ENCODE data around the gene SLCO4A1. TPM values are rescaled to one million over a fixed set of nuclear protein-coding genes. Genes with fewer than 3 reads are reported as not detected.

SLCO4A1 gene
- total and polyA plus RNA-seq, 9 donors: 0.11 to 1.2 (median 0.45) TPM

GRCh38 chr20:62631336-62632308 is 10.7 kb upstream of the SLCO4A1 start:
- no peak overlapping the region for H3K27ac ChIP-seq (ENCODE audit: low read length)
- peaks cover 12% of the 10 kb centered on the region for H3K4me1 ChIP-seq (ENCODE audit: control insufficient read depth, insufficient read depth, low read length)
- H3K27me3 ChIP-seq (ENCODE audit: control insufficient read depth, insufficient read depth, low read length): peaks cover 55% of the 10 kb centered on the region

GRCh38 chr20:62632575-62633090 is 9.7 kb upstream of the SLCO4A1 start:
- Histone ChIP-seq H3K27ac (ENCODE audit: low read length) (no peak overlapping the region), H3K27me3 (ENCODE audit: control insufficient read depth, insufficient read depth, low read length) (peaks cover 63% of the 10 kb centered on the region), H3K9me3 (replicated peaks; ENCODE audit: control insufficient read depth, low read depth, low read length) (no peaks in the 10 kb centered on the region), H3K4me3 (ENCODE audit: low read length) (no peak overlapping the region), H3K36me3 (ENCODE audit: control insufficient read depth, insufficient read depth, low read length) (no peaks in the 10 kb centered on the region), H3K4me1 (ENCODE audit: control insufficient read depth, insufficient read depth, low read length) (peaks cover 14% of the 10 kb centered on the region)
- no CpG with 5 or more reads among the region's 7 CpGs for WGBS (ENCODE audit: insufficient coverage)
- DNase-seq: no peak

More at GRCh38 chr20:62631336-62632308, 10.7 kb upstream of the SLCO4A1 start:
- Histone ChIP-seq H3K9me3 (replicated peaks; ENCODE audit: control insufficient read depth, low read depth, low read length) (no peaks in the 10 kb centered on the region), H3K4me3 (ENCODE audit: low read length) (no peak overlapping the region), H3K36me3 (ENCODE audit: control insufficient read depth, insufficient read depth, low read length) (no peaks in the 10 kb centered on the region)
- no peak for DNase-seq
- WGBS (ENCODE audit: insufficient coverage): 86% methylated on average over 17 of the region's 24 CpGs

GRCh38 chr20:62633598-62634329 is 8.5 kb upstream of the SLCO4A1 start:
- 46% methylated on average over 26 of the region's 27 CpGs for WGBS (ENCODE audit: insufficient coverage)
- no peak for DNase-seq
- Histone ChIP-seq H3K27me3 (ENCODE audit: control insufficient read depth, insufficient read depth, low read length) (peaks cover 69% of the 10 kb centered on the region), H3K4me3 (ENCODE audit: low read length) (no peak overlapping the region), H3K9me3 (replicated peaks; ENCODE audit: control insufficient read depth, low read depth, low read length) (no peaks in the 10 kb centered on the region), H3K4me1 (ENCODE audit: control insufficient read depth, insufficient read depth, low read length) (peaks cover 14% of the 10 kb centered on the region), H3K27ac (ENCODE audit: low read length) (no peak overlapping the region), H3K36me3 (ENCODE audit: control insufficient read depth, insufficient read depth, low read length) (no peaks in the 10 kb centered on the region)

GRCh38 chr20:62634330-62634967 is 7.9 kb upstream of the SLCO4A1 start:
- H3K27ac ChIP-seq (ENCODE audit: low read length): no peak overlapping the region
- no peak overlapping the region for H3K4me3 ChIP-seq (ENCODE audit: low read length)
- no peak for DNase-seq
- H3K27me3 ChIP-seq (ENCODE audit: control insufficient read depth, insufficient read depth, low read length): peaks cover 74% of the 10 kb centered on the region
- WGBS (ENCODE audit: insufficient coverage): 89% methylated on average over 13 of the region's 17 CpGs
- H3K4me1 ChIP-seq (ENCODE audit: control insufficient read depth, insufficient read depth, low read length): peaks cover 14% of the 10 kb centered on the region
- no peaks in the 10 kb centered on the region for H3K9me3 ChIP-seq (replicated peaks; ENCODE audit: control insufficient read depth, low read depth, low read length)
- no peaks in the 10 kb centered on the region for H3K36me3 ChIP-seq (ENCODE audit: control insufficient read depth, insufficient read depth, low read length)

GRCh38 chr20:62635232-62635631 is 7.1 kb upstream of the SLCO4A1 start:
- Histone ChIP-seq H3K9me3 (replicated peaks; ENCODE audit: control insufficient read depth, low read depth, low read length) (no peaks in the 10 kb centered on the region), H3K27me3 (ENCODE audit: control insufficient read depth, insufficient read depth, low read length) (peaks cover 77% of the 10 kb centered on the region), H3K4me1 (ENCODE audit: control insufficient read depth, insufficient read depth, low read length) (peaks cover 14% of the 10 kb centered on the region), H3K36me3 (ENCODE audit: control insufficient read depth, insufficient read depth, low read length) (no peaks in the 10 kb centered on the region), H3K4me3 (ENCODE audit: low read length) (no peak overlapping the region), H3K27ac (ENCODE audit: low read length) (no peak overlapping the region)
- no peak for DNase-seq
- WGBS (ENCODE audit: insufficient coverage): 88% methylated on average over 13 of the region's 15 CpGs

GRCh38 chr20:62635852-62636251 is 6.5 kb upstream of the SLCO4A1 start:
- Histone ChIP-seq H3K4me3 (ENCODE audit: low read length) (no peak overlapping the region), H3K27ac (ENCODE audit: low read length) (no peak overlapping the region), H3K27me3 (ENCODE audit: control insufficient read depth, insufficient read depth, low read length) (peaks cover 77% of the 10 kb centered on the region), H3K9me3 (replicated peaks; ENCODE audit: control insufficient read depth, low read depth, low read length) (no peaks in the 10 kb centered on the region), H3K4me1 (ENCODE audit: control insufficient read depth, insufficient read depth, low read length) (peaks cover 14% of the 10 kb centered on the region), H3K36me3 (ENCODE audit: control insufficient read depth, insufficient read depth, low read length) (no peaks in the 10 kb centered on the region)
- no peak for DNase-seq
- 40% methylated on average over 15 of the region's 16 CpGs for WGBS (ENCODE audit: insufficient coverage)

GRCh38 chr20:62636446-62636845 is 5.9 kb upstream of the SLCO4A1 start:
- Histone ChIP-seq H3K4me3 (ENCODE audit: low read length) (no peak overlapping the region), H3K9me3 (replicated peaks; ENCODE audit: control insufficient read depth, low read depth, low read length) (no peaks in the 10 kb centered on the region), H3K27me3 (ENCODE audit: control insufficient read depth, insufficient read depth, low read length) (peaks cover 82% of the 10 kb centered on the region), H3K27ac (ENCODE audit: low read length) (no peak overlapping the region), H3K4me1 (ENCODE audit: control insufficient read depth, insufficient read depth, low read length) (peaks cover 13% of the 10 kb centered on the region), H3K36me3 (ENCODE audit: control insufficient read depth, insufficient read depth, low read length) (no peaks in the 10 kb centered on the region)
- DNase-seq: peak; percentile 46
- 9% methylated on average over 13 of the region's 16 CpGs for WGBS (ENCODE audit: insufficient coverage)

- Histone ChIP-seq H3K27me3 (ENCODE audit: control insufficient read depth, insufficient read depth, low read length) (peaks cover 83% of the 10 kb centered on the region), H3K4me1 (ENCODE audit: control insufficient read depth, insufficient read depth, low read length) (peaks cover 16% of the 10 kb centered on the region), H3K9me3 (replicated peaks; ENCODE audit: control insufficient read depth, low read depth, low read length) (no peaks in the 10 kb centered on the region), H3K4me3 (ENCODE audit: low read length) (no peak overlapping the region), H3K27ac (ENCODE audit: low read length) (no peak overlapping the region), H3K36me3 (ENCODE audit: control insufficient read depth, insufficient read depth, low read length) (no peaks in the 10 kb centered on the region)
- no peak for DNase-seq
- 50% methylated on average over 5 of the region's 5 CpGs for WGBS (ENCODE audit: insufficient coverage)
Measured at GRCh38 chr20:62637110-62637509, 5.2 kb upstream of the SLCO4A1 start.

- DNase-seq: no peak
- H3K27me3 ChIP-seq (ENCODE audit: control insufficient read depth, insufficient read depth, low read length): peaks cover 83% of the 10 kb centered on the region
- no CpG with 5 or more reads among the region's 11 CpGs for WGBS (ENCODE audit: insufficient coverage)
Measured at GRCh38 chr20:62637521-62638054, 4.7 kb upstream of the SLCO4A1 start.

More at GRCh38 chr20:62637521-62638054, 4.7 kb upstream of the SLCO4A1 start:
- H3K4me3 ChIP-seq (ENCODE audit: low read length): no peak overlapping the region
- H3K36me3 ChIP-seq (ENCODE audit: control insufficient read depth, insufficient read depth, low read length): no peaks in the 10 kb centered on the region
- peaks cover 16% of the 10 kb centered on the region for H3K4me1 ChIP-seq (ENCODE audit: control insufficient read depth, insufficient read depth, low read length)
- no peaks in the 10 kb centered on the region for H3K9me3 ChIP-seq (replicated peaks; ENCODE audit: control insufficient read depth, low read depth, low read length)
- no peak overlapping the region for H3K27ac ChIP-seq (ENCODE audit: low read length)
